Transverse colon (tissue), 4 donors: ENCODE results near the gene TUB.

ENCODE experiments used
- EP300 ChIP-seq: sonication (generic); formaldehyde crosslinking; IDR thresholded peaks from one replicate; pipeline ENCODE4 v1.6.1; 2017; ENCODE audit warnings: antibody characterized with exemption, low read depth
- POLR2A ChIP-seq: fragments of 450-650 bp; IDR thresholded peaks from one replicate; pipeline ENCODE4 v1.6.1; 2016; ENCODE audit warnings: antibody characterized with exemption, mild to moderate bottlenecking, moderate library complexity
- POLR2AphosphoS5 ChIP-seq, 3 donors: sonication (generic); formaldehyde crosslinking; IDR thresholded peaks; one replicate each; pipeline ENCODE4 v1.6.1; 2016; ENCODE audit warnings: antibody characterized with exemption in 3 of 3
- TF ChIP-seq, protein P1 (sequence below), 5 experiments: fragments of 200-600 bp in 3 of 5; fragments of 450-650 bp in 2 of 5; sonication (generic) in 3 of 5; IDR thresholded peaks; 1 replicate in 2 of 5; 2 replicates in 3 of 5; pipeline ENCODE4 v1.5.1; 2016 to 2017; ENCODE audit warnings: antibody characterized with exemption in 5 of 5, inconsistent platforms in 3 of 5, mild to moderate bottlenecking in 2 of 5, moderate library complexity in 1 of 5

DNA sequence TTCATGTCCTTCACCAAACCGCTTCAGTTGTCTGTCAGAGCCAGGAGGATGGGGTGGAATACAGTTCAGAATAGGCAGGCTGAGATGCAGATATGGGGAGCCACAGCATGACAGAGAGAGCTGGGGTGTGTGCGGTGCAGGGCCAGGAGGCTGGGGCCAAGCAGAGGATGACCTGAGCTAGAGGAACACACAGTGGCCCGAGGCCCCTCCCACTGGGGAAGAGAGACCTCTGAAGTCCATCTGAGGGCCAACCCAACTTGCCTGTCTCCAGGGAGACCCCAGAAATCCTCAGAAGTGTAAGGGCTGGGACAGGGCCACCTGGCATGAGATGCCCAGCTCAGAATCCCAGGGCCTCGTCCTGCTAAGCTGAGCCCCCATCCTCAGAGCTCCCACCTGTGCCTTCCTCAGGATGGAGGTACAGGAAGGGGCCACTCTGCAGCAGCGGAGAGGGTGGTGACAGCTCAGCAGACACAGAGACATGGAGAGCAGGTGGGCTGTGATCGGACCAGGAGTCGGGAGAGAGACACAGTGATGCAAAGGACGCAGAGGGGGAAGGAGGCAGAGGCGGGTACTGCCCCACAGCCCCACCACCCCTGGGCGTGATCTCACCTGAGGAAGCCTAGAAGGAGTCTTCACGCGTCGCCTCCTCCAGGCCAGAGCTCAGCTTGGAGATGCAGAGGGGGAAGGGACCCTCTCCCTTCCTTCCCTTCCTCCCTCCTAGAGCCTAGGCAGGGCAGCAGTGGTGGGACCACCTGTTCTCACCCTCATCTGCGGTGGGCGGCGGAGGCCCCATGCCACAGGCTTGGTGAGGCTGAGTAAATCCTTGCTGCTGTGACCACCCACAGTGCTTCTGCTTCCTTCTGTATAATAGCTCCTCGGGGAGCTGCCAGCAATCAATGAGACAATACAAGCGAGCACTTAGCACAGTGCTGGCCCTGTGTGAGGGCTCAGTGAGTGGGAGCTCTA is 9.1 kb upstream of the TUB start:
- TF ChIP-seq POLR2A (no peak), POLR2AphosphoS5 (IDR thresholded peaks at IDR 0.05) (no peak), EP300 (no peak)
- TF ChIP-seq, protein P1, sequence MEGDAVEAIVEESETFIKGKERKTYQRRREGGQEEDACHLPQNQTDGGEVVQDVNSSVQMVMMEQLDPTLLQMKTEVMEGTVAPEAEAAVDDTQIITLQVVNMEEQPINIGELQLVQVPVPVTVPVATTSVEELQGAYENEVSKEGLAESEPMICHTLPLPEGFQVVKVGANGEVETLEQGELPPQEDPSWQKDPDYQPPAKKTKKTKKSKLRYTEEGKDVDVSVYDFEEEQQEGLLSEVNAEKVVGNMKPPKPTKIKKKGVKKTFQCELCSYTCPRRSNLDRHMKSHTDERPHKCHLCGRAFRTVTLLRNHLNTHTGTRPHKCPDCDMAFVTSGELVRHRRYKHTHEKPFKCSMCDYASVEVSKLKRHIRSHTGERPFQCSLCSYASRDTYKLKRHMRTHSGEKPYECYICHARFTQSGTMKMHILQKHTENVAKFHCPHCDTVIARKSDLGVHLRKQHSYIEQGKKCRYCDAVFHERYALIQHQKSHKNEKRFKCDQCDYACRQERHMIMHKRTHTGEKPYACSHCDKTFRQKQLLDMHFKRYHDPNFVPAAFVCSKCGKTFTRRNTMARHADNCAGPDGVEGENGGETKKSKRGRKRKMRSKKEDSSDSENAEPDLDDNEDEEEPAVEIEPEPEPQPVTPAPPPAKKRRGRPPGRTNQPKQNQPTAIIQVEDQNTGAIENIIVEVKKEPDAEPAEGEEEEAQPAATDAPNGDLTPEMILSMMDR (IDR thresholded peaks at IDR 0.05), result no peak
